Lung (tissue), 16 donors: Measurements from ENCODE around the gene EIF4ENIF1. TPM values are rescaled to one million over a fixed set of nuclear protein-coding genes. Genes with fewer than 3 reads are reported as not detected.
A peak's percentile ranks its signal among the peaks of the same experiment; 100 is the strongest.

Source experiments
- ATAC-seq: fragments of 200-7000 bp; cut with Tn5 transposase; one replicate; pipeline ENCODE4 v1.9.1; 2020; ENCODE audit warnings: moderate number of reproducible peaks; ENCODE audit not compliant: insufficient read depth, low FRiP score
- DNase-seq, 3 donors: peaks; one replicate each; pipeline ENCODE4 v3.0.0-alpha.2; 2013 to 2017
- H3K27ac ChIP-seq, 2 donors: one replicate each; pipeline ENCODE4 v1.5.1; 2013; ENCODE audit warnings: mild to moderate bottlenecking in 2 of 2, moderate library complexity in 2 of 2, control low read depth in 1 of 2, inconsistent platforms in 1 of 2, low read depth in 1 of 2, low read length in 1 of 2
- H3K27me3 ChIP-seq, 3 donors: one replicate each; pipeline ENCODE4 v1.5.1; 2013; ENCODE audit warnings: low read length in 2 of 3; ENCODE audit not compliant: control insufficient read depth in 3 of 3, insufficient read depth in 3 of 3
- H3K36me3 ChIP-seq, 4 donors: one replicate each; pipeline ENCODE4 v1.5.1; 2013; ENCODE audit warnings: low read length in 4 of 4, mild to moderate bottlenecking in 1 of 4, moderate library complexity in 1 of 4; ENCODE audit not compliant: control insufficient read depth in 4 of 4, insufficient read depth in 4 of 4
- H3K4me1 ChIP-seq, 5 donors: one replicate each; pipeline ENCODE4 v1.5.1; 2013; ENCODE audit warnings: low read length in 5 of 5, mild to moderate bottlenecking in 2 of 5, moderate library complexity in 1 of 5; ENCODE audit not compliant: control insufficient read depth in 5 of 5, insufficient read depth in 5 of 5
- H3K4me3 ChIP-seq: one replicate; pipeline ENCODE4 v1.5.1; 2013; ENCODE audit warnings: mild to moderate bottlenecking, control low read depth, moderate library complexity
- H3K9ac ChIP-seq, 2 donors: one replicate each; pipeline ENCODE4 v1.5.1; 2013; ENCODE audit warnings: low read length in 2 of 2, control low read depth in 1 of 2; ENCODE audit not compliant: insufficient read depth in 1 of 2
- H3K9me3 ChIP-seq, 4 donors: one replicate each; pipeline ENCODE4 v1.5.1; 2013; ENCODE audit warnings: low read length in 3 of 4, mild to moderate bottlenecking in 1 of 4, moderate library complexity in 1 of 4; ENCODE audit not compliant: control insufficient read depth in 4 of 4, insufficient read depth in 3 of 4
- WGBS, 2 donors: extraction: QIAGEN DNeasy Blood & Tissue Kit; methylation state at CpG; one replicate each; pipeline ENCODE4 v1.1.7; 2013; 5-methylcytosine and 5-hydroxymethylcytosine counted together
- long read RNA-seq, 5 donors: transcript quantifications; one replicate each; lab custom pipeline, GENCODE V29; 2026
- polyA plus RNA-seq, 2 donors: library from polyadenylated mRNA; stranded (reverse); fragments of 200-250 nt; gene quantifications; one replicate each; pipeline ENCODE4 v1.2.1, GENCODE V29; 2013
- total RNA-seq, 2 donors: library from RNA; depleted of rRNA in 1 of 2; stranded (reverse); fragments of >200 nt in 1 of 2; gene quantifications; one replicate each; pipeline ENCODE4 v1.2.1, GENCODE V29; 2014 to 2021
- TF ChIP-seq, protein P1 (sequence below): IDR thresholded peaks from 2 replicates; pipeline ENCODE4 v1.5.1; 2012; ENCODE audit warnings: mild to moderate bottlenecking; ENCODE audit errors: control extremely low read depth, extremely low read depth
- donor health status: control.
- donor health status: control.
- donor health status: Bipolar disorder and iron deficiency.
- donor health status: healthy.
- donor health status: DM: yes; HTN: yes; CAD: no.

The EIF4ENIF1 gene, protein sequence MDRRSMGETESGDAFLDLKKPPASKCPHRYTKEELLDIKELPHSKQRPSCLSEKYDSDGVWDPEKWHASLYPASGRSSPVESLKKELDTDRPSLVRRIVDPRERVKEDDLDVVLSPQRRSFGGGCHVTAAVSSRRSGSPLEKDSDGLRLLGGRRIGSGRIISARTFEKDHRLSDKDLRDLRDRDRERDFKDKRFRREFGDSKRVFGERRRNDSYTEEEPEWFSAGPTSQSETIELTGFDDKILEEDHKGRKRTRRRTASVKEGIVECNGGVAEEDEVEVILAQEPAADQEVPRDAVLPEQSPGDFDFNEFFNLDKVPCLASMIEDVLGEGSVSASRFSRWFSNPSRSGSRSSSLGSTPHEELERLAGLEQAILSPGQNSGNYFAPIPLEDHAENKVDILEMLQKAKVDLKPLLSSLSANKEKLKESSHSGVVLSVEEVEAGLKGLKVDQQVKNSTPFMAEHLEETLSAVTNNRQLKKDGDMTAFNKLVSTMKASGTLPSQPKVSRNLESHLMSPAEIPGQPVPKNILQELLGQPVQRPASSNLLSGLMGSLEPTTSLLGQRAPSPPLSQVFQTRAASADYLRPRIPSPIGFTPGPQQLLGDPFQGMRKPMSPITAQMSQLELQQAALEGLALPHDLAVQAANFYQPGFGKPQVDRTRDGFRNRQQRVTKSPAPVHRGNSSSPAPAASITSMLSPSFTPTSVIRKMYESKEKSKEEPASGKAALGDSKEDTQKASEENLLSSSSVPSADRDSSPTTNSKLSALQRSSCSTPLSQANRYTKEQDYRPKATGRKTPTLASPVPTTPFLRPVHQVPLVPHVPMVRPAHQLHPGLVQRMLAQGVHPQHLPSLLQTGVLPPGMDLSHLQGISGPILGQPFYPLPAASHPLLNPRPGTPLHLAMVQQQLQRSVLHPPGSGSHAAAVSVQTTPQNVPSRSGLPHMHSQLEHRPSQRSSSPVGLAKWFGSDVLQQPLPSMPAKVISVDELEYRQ
- 10 to 100 TPM; 14.3 to 25.5 TPM for total RNA-seq
- 10 to 100 TPM in 1 of 2 donors, 1 to 10 TPM in 1; 9.3 to 12.9 TPM for polyA plus RNA-seq
- long read RNA-seq, donor 1, partial matches to known transcripts, result 5 of 6 reads
- long read RNA-seq, donor 1, other reads (novel, unspliced or antisense), result 0 of 6 reads
- long read RNA-seq, donor 2, result 0 reads
- long read RNA-seq, donor 3, partial matches to known transcripts, result 0 of 1 reads
- long read RNA-seq, donor 3, other reads (novel, unspliced or antisense), result 0 of 1 reads
- long read RNA-seq, donor 4, partial matches to known transcripts, result 11 of 11 reads
- long read RNA-seq, donor 4, other reads (novel, unspliced or antisense), result 0 of 11 reads
- long read RNA-seq, donor 5, partial matches to known transcripts, result 6 of 9 reads
- long read RNA-seq, donor 5, other reads (novel, unspliced or antisense), result 0 of 9 reads

DNA sequence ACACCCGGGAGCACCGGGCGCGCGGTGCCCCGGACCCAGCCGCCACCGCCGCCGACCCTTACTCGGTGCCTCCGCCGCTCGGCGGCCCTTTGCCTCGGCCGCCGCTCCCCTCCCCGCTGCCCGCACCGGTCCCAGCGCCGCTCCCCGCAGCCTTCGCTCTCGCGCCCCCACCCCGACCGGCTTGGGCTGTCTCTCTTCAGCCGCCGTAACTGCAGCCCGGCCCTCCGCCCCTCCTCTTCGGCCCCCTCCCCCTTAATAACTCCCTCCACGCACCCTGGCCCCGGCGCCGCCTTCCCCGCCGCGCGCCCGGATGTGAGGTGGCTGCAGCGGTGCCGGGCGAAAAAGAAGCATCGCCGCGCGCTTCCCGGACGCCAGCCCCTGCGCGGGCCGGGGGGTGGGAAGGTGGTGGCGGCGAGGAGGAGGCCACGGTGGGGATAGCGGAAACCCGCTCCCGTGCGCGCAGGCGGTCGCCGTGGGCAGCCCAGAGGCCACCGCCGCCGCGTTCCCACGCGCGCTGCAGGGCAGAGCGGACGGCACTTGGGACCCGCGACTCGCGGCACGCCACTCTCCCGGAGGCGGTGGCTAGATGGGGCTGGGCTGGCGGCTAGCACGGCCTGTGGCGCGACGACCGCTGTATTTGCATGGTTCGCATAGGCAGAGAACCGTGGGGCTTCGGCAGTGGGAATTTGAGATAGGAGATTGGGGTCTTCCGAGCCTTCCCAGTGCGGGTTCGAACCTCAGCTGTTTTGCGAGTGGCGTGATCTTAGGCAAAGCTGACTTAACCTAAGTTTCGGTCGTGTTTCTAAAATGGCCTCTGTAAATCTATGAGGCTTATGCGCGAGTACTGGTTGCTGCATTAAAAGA lies at the start of gene EIF4ENIF1:
EIF4ENIF1 (minus strand) TSS at position 211 of the 864 bp plus-strand sequence. CDS start 1,124 bp downstream, outside the sequence.
- peaks cover 0 to 20% (median 11%) of the 10 kb centered on the region in 5 donors for H3K4me1 ChIP-seq
- H3K27ac ChIP-seq, result peak within 1 kb of the TSS; percentile 93 to 99
- H3K9ac ChIP-seq, result peak within 1 kb of the TSS; percentile 71 to 90
- peaks cover 4 to 14% (median 7%) of the 10 kb centered on the region in 4 donors for H3K36me3 ChIP-seq
- H3K4me3 ChIP-seq, result peak within 1 kb of the TSS; percentile 85
- 1% methylated on average over 86 to 100 of the region's 100 CpGs for WGBS, 2 donors
- no peaks in the 10 kb centered on the region for H3K9me3 ChIP-seq
- no peaks in the 10 kb centered on the region for H3K27me3 ChIP-seq
- peak; percentile 89 to 94 (median 91) for DNase-seq
- ATAC-seq, result peak; percentile 92
- TF ChIP-seq, protein P1, sequence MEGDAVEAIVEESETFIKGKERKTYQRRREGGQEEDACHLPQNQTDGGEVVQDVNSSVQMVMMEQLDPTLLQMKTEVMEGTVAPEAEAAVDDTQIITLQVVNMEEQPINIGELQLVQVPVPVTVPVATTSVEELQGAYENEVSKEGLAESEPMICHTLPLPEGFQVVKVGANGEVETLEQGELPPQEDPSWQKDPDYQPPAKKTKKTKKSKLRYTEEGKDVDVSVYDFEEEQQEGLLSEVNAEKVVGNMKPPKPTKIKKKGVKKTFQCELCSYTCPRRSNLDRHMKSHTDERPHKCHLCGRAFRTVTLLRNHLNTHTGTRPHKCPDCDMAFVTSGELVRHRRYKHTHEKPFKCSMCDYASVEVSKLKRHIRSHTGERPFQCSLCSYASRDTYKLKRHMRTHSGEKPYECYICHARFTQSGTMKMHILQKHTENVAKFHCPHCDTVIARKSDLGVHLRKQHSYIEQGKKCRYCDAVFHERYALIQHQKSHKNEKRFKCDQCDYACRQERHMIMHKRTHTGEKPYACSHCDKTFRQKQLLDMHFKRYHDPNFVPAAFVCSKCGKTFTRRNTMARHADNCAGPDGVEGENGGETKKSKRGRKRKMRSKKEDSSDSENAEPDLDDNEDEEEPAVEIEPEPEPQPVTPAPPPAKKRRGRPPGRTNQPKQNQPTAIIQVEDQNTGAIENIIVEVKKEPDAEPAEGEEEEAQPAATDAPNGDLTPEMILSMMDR, result no peak

DNA sequence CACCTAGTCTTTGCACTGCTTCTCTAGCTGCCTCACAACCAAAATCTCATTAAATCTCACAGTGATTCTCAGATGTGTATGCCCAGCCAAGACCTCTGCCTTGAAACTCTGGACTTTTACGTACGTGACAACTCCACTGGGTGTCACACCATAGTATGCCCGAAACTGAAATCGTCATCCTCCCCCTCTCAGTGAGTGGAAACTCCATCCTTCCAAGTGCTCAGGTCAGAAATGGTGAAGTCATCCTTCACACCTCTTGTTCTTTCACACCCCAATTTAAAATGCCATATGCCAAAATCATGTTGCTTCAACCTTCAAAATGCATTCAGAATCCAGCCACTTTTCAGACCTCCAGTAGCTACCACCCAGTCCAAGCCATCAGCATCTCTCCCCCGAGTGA lies 49.2 kb upstream of the EIF4ENIF1 start:
- 87 to 90% methylated on average over 5 of the region's 5 CpGs for WGBS, 2 donors
- H3K27me3 ChIP-seq, result no peaks in the 10 kb centered on the region
- TF ChIP-seq, protein P1, result no peak
- no peaks in the 10 kb centered on the region for H3K4me1 ChIP-seq
- no peak overlapping the region for H3K9ac ChIP-seq
- peaks cover 0 to 1% (median 0%) of the 10 kb centered on the region in 4 donors for H3K36me3 ChIP-seq
- no peak for DNase-seq
- no peak overlapping the region for H3K27ac ChIP-seq
- H3K4me3 ChIP-seq, result no peak overlapping the region
- no peaks in the 10 kb centered on the region for H3K9me3 ChIP-seq
- ATAC-seq, result no peak

DNA sequence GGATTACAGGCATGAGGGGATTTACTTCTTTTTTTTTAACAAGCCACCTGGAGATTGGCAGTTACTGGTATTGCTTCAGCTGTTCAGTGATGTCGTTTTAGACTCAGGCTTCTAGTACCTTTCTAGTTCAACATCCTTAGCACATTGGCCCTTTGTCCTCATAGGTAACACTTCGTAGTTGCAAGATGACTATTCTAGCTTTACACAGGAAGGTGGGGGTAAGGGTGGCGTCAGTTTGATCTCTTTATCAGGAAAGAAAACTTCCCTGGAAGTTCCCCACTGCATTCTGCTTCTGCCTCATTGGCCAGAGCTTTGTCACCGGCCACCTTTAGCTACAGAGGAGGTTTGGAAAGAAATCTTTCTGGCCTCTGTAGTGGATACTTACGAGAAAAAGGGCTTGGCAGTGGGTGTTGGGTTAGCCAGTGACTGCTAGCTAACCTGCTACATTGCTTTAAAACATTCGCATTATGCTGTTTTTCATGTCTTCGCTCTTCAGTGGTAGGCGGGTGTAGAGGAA lies 47.4 kb upstream of the EIF4ENIF1 start:
- Histone ChIP-seq H3K27ac (no peak overlapping the region), H3K4me1 (no peaks in the 10 kb centered on the region), H3K36me3 (peaks cover 0 to 1% (median 0%) of the 10 kb centered on the region in 4 donors), H3K4me3 (no peak overlapping the region), H3K9me3 (no peaks in the 10 kb centered on the region), H3K9ac (no peak overlapping the region), H3K27me3 (no peaks in the 10 kb centered on the region)
- ATAC-seq (no peak), DNase-seq (peak in 1 of 3 donors; percentile 16)
- WGBS, 2 donors, result 76 to 78% methylated on average over 8 of the region's 8 CpGs
- TF ChIP-seq, protein P1, result no peak
